HepG2 (cell line): ENCODE measurements around the gene KCNK15. TPM values are rescaled to one million over a fixed set of nuclear protein-coding genes. Genes with fewer than 3 reads are reported as not detected.

ENCODE experiments used
- ATAC-seq: fragments of 200-7000 bp; cut with Tn5 transposase; 3 replicates; pipeline ENCODE4 v1.9.1; 2020; ENCODE audit warnings: mild to moderate bottlenecking, moderate library complexity
- BruUV-seq: library from RNA; stranded (reverse); fragments of 400-500 nt; replicated peaks from 2 replicates; lab custom pipeline; 2021; lab: Mats Ljungman, UMichigan
- CTCF ChIA-PET: fragments of 300-600 bp; formaldehyde crosslinking; extraction: SDS; loops from one replicate; lab custom pipeline; 2021; ENCODE audit warnings: low total read pairs, inconsistent platforms, low intra/inter-chr PET ratio; lab: Yijun Ruan, JAX
- POLR2A ChIA-PET: fragments of 350-600 bp; sonication (Branson Sonifier 250); formaldehyde crosslinking; loops from one replicate; lab custom pipeline; 2020; ENCODE audit warnings: antibody characterized with exemption, inconsistent platforms; lab: Yijun Ruan, JAX
- DNase-seq: peaks from one replicate; pipeline ENCODE4 v3.0.0-alpha.2; 2015; ENCODE audit warnings: low spot score
- FAIRE-seq: peaks from 3 replicates; lab custom pipeline; 2011; peaks lifted over from hg19 to GRCh38; lab: Jason Lieb, UNC
- H2AFZ ChIP-seq: one replicate; pipeline ENCODE4 v1.6.1; 2011; ENCODE audit warnings: low read length, inconsistent platforms
- H3K27ac ChIP-seq: fragments of 300-600 bp; 3 replicates; pipeline ENCODE4 v1.8.0; 2011; ENCODE audit warnings: mixed run types, mild to moderate bottlenecking, mixed read lengths, low read length, inconsistent platforms; ENCODE audit not compliant: insufficient read depth; ENCODE audit errors: extremely low read length
- H3K27me3 ChIP-seq, 2 experiments: fragments of 200-600 bp in 1 of 2; 2 replicates in 1 of 2; 3 replicates in 1 of 2; pipeline versions ENCODE4 v1.6.0 to v1.8.0; 2011; ENCODE audit warnings: low read length in 2 of 2, mild to moderate bottlenecking in 2 of 2, moderate library complexity in 2 of 2, inconsistent platforms in 1 of 2; ENCODE audit not compliant: insufficient read depth in 2 of 2, control insufficient read depth in 1 of 2
- H3K36me3 ChIP-seq, 2 experiments: fragments of 200-600 bp in 1 of 2; replicated peaks in 1 of 2; 2 replicates in 1 of 2; 3 replicates in 1 of 2; pipeline versions ENCODE4 v1.5.1 to v1.8.0; 2011; ENCODE audit warnings: low read length in 2 of 2, inconsistent platforms in 1 of 2; ENCODE audit not compliant: insufficient read depth in 2 of 2, control insufficient read depth in 1 of 2
- H3K4me1 ChIP-seq: 2 replicates; pipeline ENCODE4 v1.5.1; 2012; ENCODE audit warnings: low read length, inconsistent platforms; ENCODE audit not compliant: insufficient read depth
- H3K4me2 ChIP-seq: 2 replicates; pipeline ENCODE4 v1.6.0; 2011; ENCODE audit warnings: low read depth, low read length, inconsistent platforms
- H3K4me3 ChIP-seq, 3 experiments: fragments of 200-600 bp in 1 of 3; sonication (generic), shearing (Covaris generic) in 1 of 3; replicated peaks in 1 of 3; 2 replicates each; pipeline ENCODE4 v1.5.1; 2011 to 2016; ENCODE audit warnings: low read length in 3 of 3, inconsistent platforms in 2 of 3, low read depth in 2 of 3, mild to moderate bottlenecking in 2 of 3, control low read depth in 1 of 3, mixed read lengths in 1 of 3; ENCODE audit not compliant: insufficient read depth in 1 of 3
- H3K79me2 ChIP-seq: one replicate; pipeline ENCODE4 v1.6.1; 2011; ENCODE audit warnings: low read length, inconsistent platforms; ENCODE audit not compliant: insufficient read depth
- H3K9ac ChIP-seq: 2 replicates; pipeline ENCODE4 v1.6.0; 2011; ENCODE audit warnings: mild to moderate bottlenecking, low read depth, low read length, inconsistent platforms; ENCODE audit not compliant: insufficient read depth
- H3K9me3 ChIP-seq: 2 replicates; pipeline ENCODE4 v1.5.1; 2012; ENCODE audit warnings: mild to moderate bottlenecking, low read length
- H4K20me1 ChIP-seq: 2 replicates; pipeline ENCODE4 v1.6.0; 2011; ENCODE audit warnings: inconsistent platforms, mild to moderate bottlenecking, low read length, moderate library complexity; ENCODE audit not compliant: insufficient read depth
- ARNT2 ChIP-seq: sonication (generic); formaldehyde crosslinking; IDR thresholded peaks from 2 replicates; pipeline ENCODE4 v1.8.0; 2022; ENCODE audit warnings: mild to moderate bottlenecking, low read depth, missing genetic modification reagents, moderate library complexity
- BRCA1 ChIP-seq: sonication (generic); formaldehyde crosslinking; IDR thresholded peaks from 2 replicates; pipeline ENCODE4 v1.4.0; 2020; ENCODE audit warnings: missing genetic modification reagents
- CHD2 ChIP-seq: IDR thresholded peaks from 2 replicates; pipeline ENCODE4 v1.6.1; 2011; ENCODE audit warnings: low read depth, low read length, improper control_type of control experiment
- FOSL2 ChIP-seq: sonication (generic); formaldehyde crosslinking; IDR thresholded peaks from 2 replicates; pipeline ENCODE4 v1.4.0; 2020; ENCODE audit warnings: missing genetic modification reagents
- KDM6A ChIP-seq: IDR thresholded peaks from 2 replicates; pipeline ENCODE4 v1.6.1; 2016; ENCODE audit warnings: low read depth
- NFATC3 ChIP-seq: sonication (generic); formaldehyde crosslinking; IDR thresholded peaks from 2 replicates; pipeline ENCODE4 v1.5.1; 2020; ENCODE audit warnings: mild to moderate bottlenecking, missing genetic modification reagents
- NFYB ChIP-seq: sonication (generic); formaldehyde crosslinking; IDR thresholded peaks from 2 replicates; pipeline ENCODE4 v1.4.0; 2020; ENCODE audit warnings: missing genetic modification reagents
- PBX2 ChIP-seq: IDR thresholded peaks from 2 replicates; pipeline ENCODE4 v1.6.1; 2016; ENCODE audit warnings: control low read depth
- PBX3 ChIP-seq: sonication (generic); formaldehyde crosslinking; IDR thresholded peaks from 2 replicates; pipeline ENCODE4 v1.8.1; 2023; ENCODE audit warnings: missing genetic modification reagents, inconsistent platforms, borderline replicate concordance
- POGZ ChIP-seq: sonication (generic); formaldehyde crosslinking; IDR thresholded peaks from 2 replicates; pipeline ENCODE4 v1.4.0; 2020; ENCODE audit warnings: mild to moderate bottlenecking, missing genetic modification reagents
- PPARG ChIP-seq: conservative IDR thresholded peaks from 2 replicates; pipeline ENCODE4 v1.6.1; 2016; ENCODE audit warnings: missing biosample characterization, missing genetic modification reagents
- ZNF207 ChIP-seq: fragments of 450-650 bp; IDR thresholded peaks from 2 replicates; pipeline ENCODE4 v1.6.1; 2016; ENCODE audit warnings: antibody characterized with exemption, borderline replicate concordance
- ZNF232 ChIP-seq: sonication (generic); formaldehyde crosslinking; IDR thresholded peaks from 2 replicates; pipeline ENCODE4 v1.4.0; 2020; ENCODE audit warnings: missing genetic modification reagents, borderline replicate concordance
- ZNF260 ChIP-seq: sonication (generic); formaldehyde crosslinking; IDR thresholded peaks from 2 replicates; pipeline ENCODE4 v1.4.0; 2020; ENCODE audit warnings: missing genetic modification reagents, low read depth, mild to moderate bottlenecking, borderline replicate concordance
- ZNF451 ChIP-seq: sonication (generic); formaldehyde crosslinking; IDR thresholded peaks from 2 replicates; pipeline ENCODE4 v1.5.0; 2020; ENCODE audit warnings: mild to moderate bottlenecking, missing genetic modification reagents
- ZNF547 ChIP-seq: sonication (generic); formaldehyde crosslinking; IDR thresholded peaks from 2 replicates; pipeline ENCODE4 v1.5.1; 2020; ENCODE audit warnings: mild to moderate bottlenecking, missing genetic modification reagents
- ZNF619 ChIP-seq: sonication (generic); formaldehyde crosslinking; IDR thresholded peaks from 2 replicates; pipeline ENCODE4 v1.4.0; 2020; ENCODE audit warnings: mild to moderate bottlenecking, missing genetic modification reagents
- ZNF660 ChIP-seq: sonication (generic); formaldehyde crosslinking; IDR thresholded peaks from 2 replicates; pipeline ENCODE4 v1.5.1; 2020; ENCODE audit warnings: mild to moderate bottlenecking, low read depth, missing genetic modification reagents, borderline replicate concordance
- ZNF775 ChIP-seq: sonication (generic); formaldehyde crosslinking; IDR thresholded peaks from 2 replicates; pipeline ENCODE4 v1.4.0; 2020; ENCODE audit warnings: missing genetic modification reagents, mild to moderate bottlenecking, moderate library complexity, borderline replicate concordance
- WGBS: methylation state at CpG from one replicate; pipeline ENCODE4 v1.1.6; 2017; ENCODE audit warnings: low lambda C conversion rate; 5-methylcytosine and 5-hydroxymethylcytosine counted together
- in situ Hi-C: cut with HindIII; loops from 2 replicates; pipeline ENCODE4 v1.10.0; 2017; ENCODE audit warnings: low pct_unique_long_range_greater_than_20kb; ENCODE audit not compliant: extremely low pct_ligation_motif_present
- intact Hi-C: fragments of 100-400 bp; cut with micrococcal nuclease; formaldehyde crosslinking; loops from one replicate; pipeline ENCODE4 v1.10.0; 2022; ENCODE audit not compliant: unreplicated experiment
- polyA plus RNA-seq, 8 experiments: library from polyadenylated mRNA; depleted of rRNA in 3 of 8; stranded (reverse) in 7 of 8; unstranded in 1 of 8; fragments of >200 nt; fragmentation: Illumina TruSeq in 4 of 8; extraction: Trizol in 4 of 8; gene quantifications; 2 replicates each; pipeline versions ENCODE4 v1.2.1 to v1.2.3, GENCODE V29; 2011 to 2016; ENCODE audit warnings: low read depth in 4 of 8, missing spikeins in 1 of 8, mixed read lengths in 1 of 8; ENCODE audit not compliant: insufficient read depth in 1 of 8
- total RNA-seq, 5 experiments: library from RNA; depleted of rRNA; stranded (reverse); fragments of >200 nt; fragmentation: Illumina TruSeq; extraction: Trizol; gene quantifications; 2 replicates each; pipeline ENCODE4 v1.2.3, GENCODE V29; 2016; ENCODE audit warnings: low read depth in 1 of 5

KCNK15 gene
- total and polyA plus RNA-seq, 2 of the 13 experiments (the other 11 are each of a cell fraction or from before 2014, with no cell fraction given), result 0.03 TPM; not detected in 1

- 8% methylated on average over 3 of the region's 3 CpGs for WGBS
- FAIRE-seq (no peak), DNase-seq (no peak), ATAC-seq (no peak)
- BruUV-seq, result no TSS peak
- Histone ChIP-seq H3K27me3 (peaks cover 4 to 21% of the 10 kb centered on the region in 2 experiments; a peak in 3 of 5 replicates), H3K9me3 (no peaks in the 10 kb centered on the region), H3K36me3 (no peaks in the 10 kb centered on the region), H3K27ac (no peak overlapping the region), H3K4me1 (peaks cover 11% of the 10 kb centered on the region), H3K4me3 (no peak overlapping the region), H4K20me1 (no peaks in the 10 kb centered on the region), H3K79me2 (no peaks in the 10 kb centered on the region), H2AFZ (no peak overlapping the region), H3K9ac (no peak overlapping the region), H3K4me2 (no peak overlapping the region)
- TF ChIP-seq FOSL2 (CRISPR knock-in tag) (no peak), ZNF660 (CRISPR knock-in tag) (no peak), BRCA1 (no peak), PBX3 (no peak), ZNF619 (CRISPR knock-in tag) (no peak), ZNF451 (CRISPR knock-in tag) (no peak), ZNF260 (no peak), ZNF547 (no peak), NFATC3 (CRISPR knock-in tag) (no peak), KDM6A (CRISPR knock-in tag) (no peak), PBX2 (no peak), NFYB (CRISPR knock-in tag) (no peak), ZNF232 (CRISPR knock-in tag) (no peak), PPARG (CRISPR knock-in tag) (no peak), ARNT2 (CRISPR knock-in tag) (no peak), ZNF207 (no peak), POGZ (CRISPR knock-in tag) (no peak), ZNF775 (no peak), CHD2 (no peak)
- in situ Hi-C loops (no loop called here), intact Hi-C loops (no loop called here)
- ChIA-PET POLR2A (no interaction called here), CTCF (no interaction called here)
Observed at GRCh38 chr20:44698351-44698750, 47.3 kb upstream of the KCNK15 start.
